Measurements from ENCODE around the gene HRH1.
"Not testable (repeated sequence)": the region's sequence is repeated elsewhere in the genome, so short reads cannot be mapped to it uniquely, and the experiment has no call there.

Gene HRH1, protein sequence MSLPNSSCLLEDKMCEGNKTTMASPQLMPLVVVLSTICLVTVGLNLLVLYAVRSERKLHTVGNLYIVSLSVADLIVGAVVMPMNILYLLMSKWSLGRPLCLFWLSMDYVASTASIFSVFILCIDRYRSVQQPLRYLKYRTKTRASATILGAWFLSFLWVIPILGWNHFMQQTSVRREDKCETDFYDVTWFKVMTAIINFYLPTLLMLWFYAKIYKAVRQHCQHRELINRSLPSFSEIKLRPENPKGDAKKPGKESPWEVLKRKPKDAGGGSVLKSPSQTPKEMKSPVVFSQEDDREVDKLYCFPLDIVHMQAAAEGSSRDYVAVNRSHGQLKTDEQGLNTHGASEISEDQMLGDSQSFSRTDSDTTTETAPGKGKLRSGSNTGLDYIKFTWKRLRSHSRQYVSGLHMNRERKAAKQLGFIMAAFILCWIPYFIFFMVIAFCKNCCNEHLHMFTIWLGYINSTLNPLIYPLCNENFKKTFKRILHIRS

DNA sequence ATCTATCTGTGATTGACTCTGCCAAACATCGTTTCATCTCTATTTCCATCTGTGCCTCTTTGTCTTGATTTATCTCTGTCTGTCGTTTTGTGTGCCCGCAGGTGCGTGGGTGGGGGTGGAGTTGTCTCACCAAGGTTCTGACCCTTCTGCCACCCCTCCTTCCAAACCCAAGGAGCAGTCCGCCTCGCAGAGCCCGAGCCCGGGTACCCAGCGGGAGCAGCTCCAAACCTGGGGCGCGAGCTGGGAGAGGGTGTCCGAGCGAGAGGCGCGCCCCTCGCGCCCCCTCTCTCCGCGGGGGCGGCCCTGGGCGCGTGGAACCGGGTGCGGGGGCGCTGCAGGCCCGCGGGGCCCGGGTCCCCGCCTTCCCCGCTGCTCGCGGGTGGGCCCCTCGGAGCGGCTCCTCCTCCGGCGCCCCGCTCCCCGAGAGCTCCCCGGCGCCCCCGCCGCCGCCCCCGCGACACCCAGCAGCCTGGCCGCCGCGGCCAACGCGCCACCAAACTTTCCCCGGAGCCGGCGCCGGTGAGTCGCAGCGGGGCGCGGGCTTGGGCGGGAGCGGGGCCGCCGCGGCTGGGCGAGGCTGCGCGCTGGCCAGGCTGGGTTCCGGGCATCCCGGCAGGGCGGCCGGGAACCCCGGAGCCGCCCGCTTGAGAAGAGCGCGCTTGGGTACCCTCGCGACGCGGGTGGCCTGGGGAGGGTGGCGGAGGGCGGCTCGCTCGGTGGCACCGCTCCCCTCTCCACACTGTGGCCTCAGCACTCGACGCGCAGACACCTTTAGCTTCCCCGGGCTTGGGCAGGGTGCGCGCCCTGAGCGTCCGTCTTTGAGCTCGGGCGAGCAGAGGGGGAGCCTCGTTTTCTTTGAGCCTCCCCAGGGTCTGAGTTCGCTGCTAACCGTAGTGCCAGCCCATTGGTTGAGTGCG is at the start of gene HRH1:
TSS of gene HRH1 (plus strand) at position 458 of the 917 bp plus-strand sequence. CDS start 104,545 bp downstream, outside the sequence.
- DNase-seq, result peak in 1 of 2 experiments; percentile 20

DNA sequence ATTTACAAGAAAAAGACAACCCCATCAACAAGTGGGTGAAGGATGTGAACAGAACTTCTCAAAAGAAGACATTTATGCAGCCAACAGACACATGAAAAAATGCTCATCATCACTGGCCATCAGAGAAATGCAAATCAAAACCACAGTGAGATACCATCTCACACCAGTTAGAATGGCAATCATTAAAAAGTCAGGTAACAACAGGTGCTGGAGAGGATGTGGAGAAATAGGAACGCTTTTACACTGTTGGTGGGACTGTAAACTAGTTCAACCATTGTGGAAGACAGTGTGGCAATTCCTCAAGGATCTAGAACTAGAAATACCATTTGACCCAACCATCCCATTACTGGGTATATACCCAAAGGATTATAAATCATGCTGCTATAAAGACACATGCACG is 41.0 kb upstream of the HRH1 start:
- DNase-seq, result not testable (repeated sequence)

DNA sequence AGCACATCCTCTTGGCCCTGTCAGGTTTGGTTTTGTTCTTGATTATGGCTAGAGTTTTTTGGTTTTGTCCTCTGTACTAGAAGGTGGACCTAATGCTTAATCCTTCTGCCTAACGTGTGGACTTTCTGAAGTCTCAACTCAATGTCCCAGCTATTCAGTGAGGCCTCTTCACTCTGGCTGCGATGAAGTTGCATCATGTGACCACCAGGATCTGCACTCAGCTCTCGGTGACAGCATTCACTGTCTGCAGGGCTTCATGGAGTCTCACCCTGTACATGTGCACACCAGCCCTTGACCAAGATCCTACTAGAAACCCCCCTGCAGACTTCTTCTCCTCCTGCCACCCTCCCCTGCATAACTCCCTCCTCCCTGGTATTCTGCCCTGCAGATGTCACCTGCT is 38.7 kb upstream of the HRH1 start:
- no peak for DNase-seq

DNA sequence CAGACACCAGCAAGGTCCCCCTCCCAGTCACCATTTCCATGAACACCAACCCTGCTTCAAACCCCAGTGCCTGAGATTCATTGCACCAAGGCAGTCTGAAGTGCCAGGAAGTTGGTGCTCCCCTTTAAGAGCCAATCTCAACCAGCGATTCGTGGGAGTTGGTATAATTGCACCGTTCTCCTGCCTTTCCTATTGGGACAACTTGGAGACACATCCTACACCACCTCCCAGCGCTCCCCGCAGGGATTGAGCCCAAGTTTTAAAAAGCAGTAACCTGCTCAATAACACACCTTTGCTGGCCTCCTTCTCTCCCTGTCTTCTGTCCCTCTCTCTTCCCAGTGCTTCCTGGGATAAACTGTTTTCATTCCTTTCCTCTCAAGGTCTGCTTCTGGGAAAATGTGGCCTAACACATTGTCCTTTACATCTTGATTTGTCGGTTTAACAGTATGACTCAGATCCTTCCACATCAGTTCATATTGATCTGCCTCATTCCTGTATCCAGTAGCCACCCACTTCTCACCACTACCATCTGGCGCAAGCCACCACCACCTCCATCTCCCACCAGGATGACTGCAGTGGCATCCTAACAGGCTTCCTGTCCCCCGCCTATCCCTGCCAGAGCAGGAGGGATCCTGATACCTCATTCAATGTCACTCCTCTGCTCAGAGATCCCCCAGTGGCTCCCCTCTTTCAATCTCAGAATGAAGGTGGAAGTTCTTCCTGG is 37.8 kb upstream of the HRH1 start:
- DNase-seq, result no peak

DNA sequence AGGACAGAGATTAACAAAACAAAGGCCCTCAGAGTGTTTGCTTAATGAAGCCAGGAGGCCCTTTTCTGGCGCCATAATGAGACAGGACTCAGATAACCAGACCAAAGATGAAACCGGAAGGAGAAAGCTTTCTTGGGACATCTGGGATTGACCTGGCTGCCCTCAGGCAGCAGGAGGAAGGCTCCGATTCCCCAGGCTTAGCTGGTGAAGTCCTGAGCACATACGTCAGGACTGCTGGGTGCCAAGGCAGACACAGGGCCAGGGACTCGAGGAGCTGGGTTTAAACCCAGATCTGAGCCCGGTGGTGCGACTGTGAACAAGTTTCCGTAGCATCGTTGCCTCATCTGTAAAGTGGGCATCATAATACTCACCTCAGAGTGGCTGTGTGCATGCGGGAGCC is 36.7 kb upstream of the HRH1 start:
- no peak for DNase-seq

DNA sequence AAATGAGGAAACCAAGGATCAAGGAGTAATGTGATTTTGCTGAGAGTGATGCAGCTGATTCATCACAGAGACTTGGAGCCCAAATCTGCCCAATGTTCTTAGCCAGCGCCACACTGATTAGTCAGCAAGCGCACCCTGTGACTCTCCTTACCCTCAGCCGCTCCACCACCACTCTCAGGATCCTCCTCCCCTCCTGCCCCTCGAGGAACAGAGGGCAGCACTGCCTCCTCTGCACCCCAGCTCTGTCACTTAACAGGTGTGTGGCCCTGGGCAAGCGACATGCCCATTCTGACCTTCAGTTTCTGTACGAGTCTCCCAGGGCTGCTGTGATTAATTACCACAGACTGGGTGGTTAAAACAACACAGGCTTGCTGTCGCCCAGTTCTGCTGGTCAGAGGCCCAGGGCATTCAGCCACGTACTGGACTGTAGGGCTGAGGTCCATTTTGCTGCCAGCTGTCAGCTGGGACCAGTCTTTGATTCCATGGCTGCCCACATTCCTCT is 36.1 kb upstream of the HRH1 start:
- DNase-seq, result no peak

DNA sequence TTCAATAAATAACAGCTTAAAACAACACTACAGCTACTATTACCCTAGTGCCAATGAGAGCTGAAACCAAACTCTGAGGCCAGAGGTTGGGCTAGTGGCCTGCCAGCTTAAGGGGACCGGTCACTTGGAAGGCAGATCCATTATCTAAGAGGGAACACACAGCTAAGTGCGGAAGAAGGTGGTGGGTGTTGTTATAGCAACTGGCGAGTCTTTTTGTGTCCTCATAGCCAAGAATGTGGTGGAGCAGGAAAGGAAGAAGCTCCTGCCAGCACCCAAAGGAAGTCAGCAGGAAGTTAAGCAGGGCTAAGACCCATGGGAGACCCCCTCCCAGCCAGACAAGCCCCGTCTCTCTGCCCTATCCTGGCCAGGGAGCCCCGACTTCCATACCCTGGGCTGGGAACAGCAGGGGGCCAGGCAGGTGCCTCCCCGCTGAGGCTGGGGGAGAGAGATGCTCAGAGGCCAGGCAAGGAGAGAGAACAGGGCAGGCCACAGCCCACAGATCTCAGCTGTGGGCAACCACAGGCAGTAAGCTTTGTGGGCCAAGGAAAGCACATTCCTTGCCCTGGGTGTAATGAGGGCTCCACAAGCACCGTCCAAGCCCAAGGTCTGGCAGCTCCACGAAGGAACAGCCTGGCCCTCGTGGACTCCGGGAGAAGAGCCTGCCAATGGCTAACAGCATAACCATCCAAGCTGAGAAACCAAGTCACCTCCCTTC is 34.0 kb upstream of the HRH1 start:
- DNase-seq, result no peak

DNA sequence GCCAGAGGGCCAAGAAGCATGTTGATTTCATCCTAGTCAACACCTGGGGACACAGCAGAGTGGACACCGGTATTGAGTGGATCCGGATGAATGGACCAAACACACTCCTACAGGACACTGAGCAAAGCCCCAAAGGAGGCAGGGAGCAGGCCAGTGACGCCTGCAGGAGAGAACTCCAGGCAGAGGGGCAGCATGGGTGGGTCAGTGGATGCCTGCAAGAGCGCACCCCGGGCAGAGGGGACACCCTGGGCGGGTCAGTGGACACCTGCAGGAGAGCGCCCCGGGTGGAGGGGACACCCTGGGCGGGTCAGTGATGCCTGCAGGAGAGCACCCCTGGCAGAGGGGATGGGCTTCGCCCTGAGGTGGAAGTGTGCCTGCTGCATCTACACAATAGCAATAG is 27.6 kb upstream of the HRH1 start:
- DNase-seq, result no peak

DNA sequence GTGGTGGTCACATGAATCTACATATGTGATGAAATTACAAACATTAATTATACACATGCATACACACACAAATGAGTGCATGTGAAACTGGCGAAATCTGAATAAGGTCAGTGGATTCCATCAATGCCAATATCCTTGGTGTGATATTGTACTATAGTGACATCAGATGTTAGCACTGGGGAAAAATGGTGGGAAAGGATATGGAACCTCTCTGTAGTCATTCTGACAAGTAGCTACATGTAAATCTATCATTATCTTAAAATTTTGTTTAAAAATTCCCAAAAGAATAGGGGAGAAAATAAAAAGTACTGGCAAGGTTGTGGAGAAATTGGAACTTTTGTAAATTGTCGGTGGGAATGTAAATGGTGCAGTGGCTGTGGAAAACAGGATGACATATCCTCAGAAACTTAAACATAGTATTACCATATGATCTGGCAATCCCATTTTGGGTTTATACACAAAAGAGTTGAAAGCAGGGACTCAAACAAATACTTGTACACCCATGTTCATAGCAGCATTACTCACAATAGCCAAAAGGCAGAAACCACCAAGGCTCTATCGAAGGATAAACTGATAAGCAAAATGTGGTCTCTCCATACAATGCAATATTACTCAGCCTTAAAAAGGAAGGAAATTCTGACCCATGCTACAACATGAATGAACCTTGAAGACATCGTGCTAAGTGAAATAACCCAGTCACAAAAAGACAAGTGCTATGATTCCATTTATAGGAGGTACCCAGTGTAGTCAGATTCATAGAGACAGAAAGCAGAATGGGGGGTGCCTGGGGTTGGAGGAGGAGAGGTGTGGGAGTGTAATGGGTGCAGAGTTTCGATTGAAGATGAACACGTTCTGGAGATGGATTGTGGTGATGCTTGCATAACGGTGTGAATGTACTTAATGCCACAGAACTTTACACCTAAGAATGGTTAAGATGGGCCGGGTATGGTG is 25.3 kb upstream of the HRH1 start:
- no peak for DNase-seq

DNA sequence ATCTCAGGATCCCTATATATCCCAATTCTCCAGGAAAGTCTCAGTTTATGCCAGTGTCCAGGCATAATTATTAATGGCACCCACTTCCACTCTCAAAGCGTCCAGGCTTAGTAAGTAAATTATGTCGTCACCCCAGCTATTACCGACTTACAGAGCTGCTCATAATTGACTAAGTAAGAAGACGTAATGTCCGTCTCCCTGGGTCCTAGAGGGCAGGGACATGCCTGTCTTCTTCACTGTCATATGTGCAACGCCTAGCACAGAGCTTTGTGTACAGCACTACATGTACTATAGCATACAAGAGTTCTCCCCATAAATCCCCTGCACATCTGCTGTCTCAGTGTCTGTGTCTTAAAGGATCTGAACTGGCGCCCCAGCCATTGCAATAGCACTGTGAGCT is 23.9 kb upstream of the HRH1 start:
- DNase-seq, result peak; percentile 33 to 64

DNA sequence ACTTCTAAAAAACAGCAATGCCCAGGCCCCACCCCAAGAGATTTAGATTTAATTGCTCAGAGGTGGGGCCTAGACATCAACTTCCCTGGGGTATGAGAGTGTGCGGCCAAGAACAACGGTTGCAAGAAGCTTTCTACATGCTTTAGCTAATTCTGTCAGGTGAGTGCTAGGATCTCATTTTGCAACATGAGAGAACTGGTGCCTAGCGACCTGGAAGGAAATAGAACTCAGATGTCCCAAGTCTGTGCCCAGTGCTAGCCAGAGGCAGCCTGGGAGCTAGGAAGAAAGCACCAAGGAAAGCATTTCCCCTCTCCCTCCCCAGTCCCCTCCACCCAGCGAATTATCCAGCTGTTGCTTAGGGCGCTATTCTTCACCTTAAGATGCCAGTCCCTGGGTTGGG is 22.9 kb upstream of the HRH1 start:
- DNase-seq, result no peak

DNA sequence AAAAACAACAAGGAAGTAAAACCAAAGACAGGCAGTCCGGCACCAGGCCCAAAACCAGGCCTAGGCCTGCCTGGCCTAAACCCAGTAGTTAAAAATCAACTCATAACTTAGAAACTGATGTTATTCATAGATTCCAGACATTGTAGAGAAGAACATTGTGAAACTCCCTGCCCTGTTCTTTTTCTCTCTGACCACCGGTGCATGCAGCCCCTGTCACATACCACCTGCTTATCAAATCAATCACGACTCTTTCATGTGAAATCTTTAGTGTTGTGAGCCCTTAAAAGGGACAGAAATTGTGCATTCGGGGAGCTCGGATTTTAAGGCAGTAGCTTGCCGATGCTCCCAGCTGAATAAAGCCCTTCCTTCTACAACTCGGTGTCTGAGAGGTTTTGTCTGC is 22.4 kb upstream of the HRH1 start:
- not testable (repeated sequence) for DNase-seq

DNA sequence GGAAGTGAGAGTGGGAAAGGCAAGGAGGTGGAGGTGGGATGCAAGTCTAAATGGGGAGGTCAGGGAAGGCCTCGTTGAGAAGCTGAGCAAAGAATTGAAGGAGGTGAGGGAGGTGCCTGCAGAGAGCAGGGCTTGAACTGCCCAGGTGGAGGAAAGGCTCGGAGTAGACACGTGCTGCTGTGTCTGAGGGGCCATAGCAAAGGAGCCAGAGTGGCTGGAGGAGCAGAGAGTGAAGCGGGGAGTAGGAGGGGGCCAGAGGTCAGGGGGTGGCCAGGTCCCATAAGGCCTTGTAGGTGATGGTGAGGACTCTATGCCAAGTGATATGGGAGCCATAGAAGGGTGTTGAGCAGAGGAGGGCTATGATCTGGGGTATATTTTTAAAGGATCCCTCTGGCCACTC is 21.4 kb upstream of the HRH1 start:
- DNase-seq, result no peak

DNA sequence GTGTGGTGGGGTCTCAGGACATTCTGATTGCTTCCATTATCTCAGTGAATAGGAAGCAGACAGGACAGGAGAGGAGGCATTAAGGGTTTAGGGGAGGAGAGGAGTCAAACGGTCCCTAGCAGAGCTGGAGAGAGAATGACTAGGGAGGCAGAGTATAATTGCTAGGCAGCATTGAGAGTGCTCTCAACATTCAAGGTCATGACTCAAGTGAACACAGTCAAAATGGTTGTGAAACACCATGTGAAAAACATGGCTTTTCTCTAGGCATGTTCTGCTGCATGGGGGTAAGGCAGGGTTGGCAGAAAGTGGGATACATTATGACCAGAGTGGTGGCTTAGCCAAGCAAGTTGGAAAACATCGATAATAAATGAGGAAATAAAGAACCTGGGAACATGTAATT is 19.5 kb upstream of the HRH1 start:
- no peak for DNase-seq

DNA sequence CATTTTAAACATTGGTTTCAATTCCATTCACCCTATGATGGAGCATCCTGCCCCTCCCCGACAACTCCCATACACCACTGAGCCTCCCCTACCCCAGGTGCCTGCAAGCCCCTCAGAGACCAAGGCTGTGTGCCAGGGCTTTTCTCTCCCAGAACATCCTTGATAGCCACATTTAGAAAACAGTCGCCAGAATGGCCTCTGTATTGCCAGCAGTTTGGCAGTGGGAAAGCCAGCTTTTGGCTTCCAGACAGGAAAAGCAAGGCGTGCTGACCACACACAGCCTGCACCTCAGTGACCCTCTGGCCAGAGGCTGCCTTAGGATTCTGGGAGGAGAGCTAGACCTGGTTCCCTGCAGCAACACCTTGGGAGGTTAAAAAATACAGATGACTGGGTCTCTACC is 18.2 kb upstream of the HRH1 start:
- no peak for DNase-seq

DNA sequence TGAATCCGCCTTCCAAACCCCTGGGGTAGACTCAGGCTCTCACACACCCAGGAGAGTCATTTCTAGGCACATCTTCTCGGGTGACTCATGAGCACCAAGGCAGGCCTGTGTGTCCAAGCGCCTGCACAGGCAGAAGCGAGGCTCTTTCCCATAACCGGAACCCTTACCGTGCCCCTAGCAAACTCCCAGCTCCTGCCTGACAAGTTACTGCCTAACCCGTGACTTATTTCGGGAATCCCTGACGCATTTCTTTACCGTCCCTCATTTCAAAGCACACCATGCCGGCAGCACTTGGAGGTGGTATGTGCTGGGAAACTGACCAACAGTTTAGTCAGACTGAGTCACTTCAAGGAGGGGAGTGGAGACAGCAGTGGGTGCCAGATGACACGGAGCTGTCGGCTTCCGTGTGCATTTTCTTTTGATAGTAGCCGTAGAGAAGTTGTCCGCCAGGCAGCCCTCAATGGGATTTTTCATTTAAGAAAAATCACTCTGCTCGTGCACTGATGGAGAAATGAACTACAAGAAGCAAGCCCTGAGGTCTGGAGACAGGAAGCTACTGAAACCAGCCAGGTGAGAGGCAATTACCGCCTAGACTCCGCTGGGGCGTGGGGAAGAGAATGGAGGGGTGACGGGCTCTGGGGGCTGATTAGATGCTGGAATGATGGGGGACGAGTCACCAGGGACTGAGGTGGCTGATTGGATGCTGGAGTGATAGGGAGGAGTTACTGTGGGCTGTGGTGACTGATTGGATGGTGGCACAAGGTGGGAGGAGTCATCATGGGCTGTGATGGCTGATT is 17.3 kb upstream of the HRH1 start:
- no peak for DNase-seq

DNA sequence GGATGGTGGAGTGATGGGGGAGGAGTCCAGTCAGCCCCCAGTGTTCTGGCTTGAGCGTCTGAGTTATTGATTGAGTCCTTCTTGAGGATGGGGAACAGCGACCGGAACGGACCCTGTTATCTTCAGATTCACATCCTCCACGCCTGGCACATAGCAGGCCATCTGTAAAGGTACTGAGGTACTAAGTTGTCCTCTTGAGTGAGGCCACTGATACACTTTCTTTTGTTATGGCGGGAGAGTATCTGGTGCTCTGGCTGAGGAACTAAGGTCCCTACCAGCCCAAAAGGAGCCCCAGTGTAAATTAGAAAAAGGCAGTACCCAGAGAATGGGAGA is 16.7 kb upstream of the HRH1 start:
- no peak for DNase-seq

DNA sequence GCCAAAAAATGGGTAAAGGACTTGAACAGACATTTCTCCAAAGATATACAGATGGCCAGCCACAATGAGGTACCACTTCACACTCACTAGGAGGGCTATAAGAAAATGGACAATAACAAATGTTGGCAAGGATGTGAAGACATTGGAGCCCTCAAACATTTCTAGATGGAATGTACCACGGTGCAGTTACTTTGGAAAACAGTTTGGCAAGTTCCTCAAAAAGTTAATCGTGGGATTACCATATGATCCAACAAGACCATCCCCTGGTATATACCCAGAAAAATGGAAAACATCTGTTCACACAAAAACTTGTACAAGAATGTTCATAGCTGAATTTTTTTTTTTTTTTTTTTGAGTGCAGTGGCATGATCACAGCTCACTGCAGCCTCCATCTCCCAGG is 15.9 kb upstream of the HRH1 start:
- no peak for DNase-seq

DNA sequence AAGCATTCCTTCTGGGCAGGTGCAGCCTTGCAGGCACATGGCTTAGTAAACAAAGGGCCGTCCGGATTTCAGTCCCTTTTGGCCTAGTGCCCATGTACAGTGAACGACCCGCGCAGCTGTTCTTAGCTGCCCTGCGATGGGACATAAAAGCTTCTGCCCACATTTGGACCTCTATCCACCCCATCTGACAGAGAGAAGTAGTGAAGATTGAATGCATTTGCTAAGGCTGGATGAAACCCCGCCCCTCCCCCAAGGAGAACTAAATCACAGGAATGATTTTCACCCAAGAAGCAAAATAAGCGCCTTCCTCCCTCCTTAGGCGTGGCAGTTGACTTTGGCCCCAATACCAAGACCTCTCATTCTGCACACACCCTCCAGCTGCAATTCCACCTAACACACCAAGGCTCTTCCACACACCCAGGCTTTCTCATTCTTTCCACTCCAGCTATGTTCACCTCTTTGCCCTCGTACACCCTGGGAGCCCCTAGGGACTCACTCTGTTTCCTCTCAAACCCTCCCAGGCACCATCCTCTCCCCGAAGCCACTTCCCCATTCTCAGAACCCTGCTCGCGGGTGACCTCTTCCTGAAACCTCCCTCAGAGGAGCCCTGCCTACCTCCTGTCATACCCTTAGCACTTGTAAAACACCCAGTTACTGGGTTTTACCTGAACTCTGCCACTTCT is 14.1 kb upstream of the HRH1 start:
- DNase-seq, result peak in 1 of 2 experiments; percentile 20

DNA sequence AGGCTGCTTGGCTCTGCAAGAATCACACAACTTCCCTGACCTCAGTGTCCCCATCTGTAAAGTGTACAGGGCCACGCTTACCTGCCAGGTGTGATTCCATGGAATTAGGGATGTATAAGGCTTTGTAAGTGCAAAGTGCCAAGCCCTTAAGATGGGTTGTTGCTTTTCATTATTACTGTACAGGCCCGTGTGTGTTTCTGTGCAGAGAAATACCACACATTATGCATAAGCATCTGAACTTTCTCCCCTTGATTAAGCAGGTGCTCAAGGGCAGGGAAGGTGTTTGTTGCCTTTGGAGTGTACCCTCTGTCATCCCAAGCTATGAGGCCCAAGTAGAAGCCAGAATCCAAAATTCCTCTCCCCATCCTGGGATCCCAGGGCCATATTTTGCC is 13.6 kb upstream of the HRH1 start:
- DNase-seq, result no peak

All from NCI-H524 (cell line).